ENCODE measurements around the gene TCF7L1. TPM values are rescaled to one million over a fixed set of nuclear protein-coding genes. Genes with fewer than 3 reads are reported as not detected.

Gene TCF7L1
- polyA plus RNA-seq, 3 donors = 0.05 to 0.09 TPM; not detected in 1

GRCh38 chr2:85104228-85104627, 29.0 kb upstream of the TCF7L1 start:
- Histone ChIP-seq H3K27me3 (ENCODE audit: control insufficient read depth in 2 of 2, insufficient read depth in 2 of 2, low read length in 2 of 2) (no peaks in the 10 kb centered on the region), H3K4me1 (ENCODE audit: control insufficient read depth in 1 of 2, insufficient read depth in 2 of 2, low read length in 2 of 2) (no peaks in the 10 kb centered on the region), H2AFZ (ENCODE audit: insufficient read depth, low read depth, low read length, poor library complexity, severe bottlenecking) (no peak overlapping the region), H3K4me2 (replicated peaks; ENCODE audit: extremely low read depth, low read length, poor library complexity, severe bottlenecking) (no peak overlapping the region), H4K20me1 (ENCODE audit: insufficient read depth, low read length) (no peaks in the 10 kb centered on the region), H3K79me2 (ENCODE audit: insufficient read depth, low read length) (no peaks in the 10 kb centered on the region), H3K9me3 (replicated peaks in 1 of 2; ENCODE audit: control insufficient read depth in 1 of 2, insufficient read depth in 1 of 2, low read length in 2 of 2) (no peaks in the 10 kb centered on the region), H3K9ac (ENCODE audit: insufficient read depth, low read length, poor library complexity, severe bottlenecking) (no peak overlapping the region), H3K4me3 (replicated peaks in 1 of 3; ENCODE audit: low read depth in 2 of 3, low read length in 3 of 3) (no peak overlapping the region), H3K27ac (ENCODE audit: low read depth in 1 of 2, low read length in 2 of 2) (no peak overlapping the region), H3K36me3 (replicated peaks in 1 of 2; ENCODE audit: control insufficient read depth in 1 of 2, insufficient read depth in 2 of 2, low read length in 2 of 2) (no peaks in the 10 kb centered on the region)
- H3K9me3 Mint-ChIP-seq = peaks cover 0 to 7% (median under 1%) of the 10 kb centered on the region in 7 donors
- DNase-seq = no peak
- no peak overlapping the region for H3K27ac Mint-ChIP-seq
- H3K4me1 Mint-ChIP-seq = no peaks in the 10 kb centered on the region
- peaks cover 2 to 13% (median 10%) of the 10 kb centered on the region in 3 donors for H3K27me3 Mint-ChIP-seq (ENCODE audit: low read depth in 3 of 3)
- intact Hi-C loops (cut with micrococcal nuclease) = no loop called here
- WGBS (ENCODE audit: insufficient coverage) = no CpG with 5 or more reads among the region's 1 CpG
- no peak for TF ChIP-seq CTCF (IDR thresholded peaks at IDR 0.05)
- no peak overlapping the region for H3K4me3 Mint-ChIP-seq
- H3K36me3 Mint-ChIP-seq = no peaks in the 10 kb centered on the region

GRCh38 chr2:85106489-85107180, 26.6 kb upstream of the TCF7L1 start:
- Histone ChIP-seq H4K20me1 (ENCODE audit: insufficient read depth, low read length) (no peaks in the 10 kb centered on the region), H3K4me3 (replicated peaks in 1 of 3; ENCODE audit: low read depth in 2 of 3, low read length in 3 of 3) (no peak overlapping the region), H3K4me2 (replicated peaks; ENCODE audit: extremely low read depth, low read length, poor library complexity, severe bottlenecking) (no peak overlapping the region), H3K9ac (ENCODE audit: insufficient read depth, low read length, poor library complexity, severe bottlenecking) (no peak overlapping the region), H3K9me3 (replicated peaks in 1 of 2; ENCODE audit: control insufficient read depth in 1 of 2, insufficient read depth in 1 of 2, low read length in 2 of 2) (no peaks in the 10 kb centered on the region), H3K4me1 (ENCODE audit: control insufficient read depth in 1 of 2, insufficient read depth in 2 of 2, low read length in 2 of 2) (no peaks in the 10 kb centered on the region), H3K36me3 (replicated peaks in 1 of 2; ENCODE audit: control insufficient read depth in 1 of 2, insufficient read depth in 2 of 2, low read length in 2 of 2) (no peaks in the 10 kb centered on the region), H3K27me3 (ENCODE audit: control insufficient read depth in 2 of 2, insufficient read depth in 2 of 2, low read length in 2 of 2) (no peaks in the 10 kb centered on the region), H2AFZ (ENCODE audit: insufficient read depth, low read depth, low read length, poor library complexity, severe bottlenecking) (no peak overlapping the region), H3K27ac (ENCODE audit: low read depth in 1 of 2, low read length in 2 of 2) (no peak overlapping the region), H3K79me2 (ENCODE audit: insufficient read depth, low read length) (no peaks in the 10 kb centered on the region)
- Mint-ChIP-seq H3K27me3 (ENCODE audit: low read depth in 3 of 3) (peaks cover 0 to 9% (median 7%) of the 10 kb centered on the region in 3 donors), H3K4me3 (no peak overlapping the region), H3K4me1 (no peaks in the 10 kb centered on the region), H3K27ac (no peak overlapping the region), H3K36me3 (no peaks in the 10 kb centered on the region), H3K9me3 (peaks cover 0 to 3% (median 1%) of the 10 kb centered on the region in 7 donors)
- no peak for TF ChIP-seq CTCF (IDR thresholded peaks at IDR 0.05)
- WGBS (ENCODE audit: insufficient coverage) = no CpG with 5 or more reads among the region's 8 CpGs
- intact Hi-C loops (cut with micrococcal nuclease) = no loop called here
- DNase-seq = no peak

Measured in CD14-positive monocyte (primary cell).